Bronchial epithelial cell (primary cell): Measurements from ENCODE around the gene SPATA16. TPM values are rescaled to one million over a fixed set of nuclear protein-coding genes. Genes with fewer than 3 reads are reported as not detected.

Experiments
- DNase-seq: peaks from one replicate; pipeline ENCODE4 v3.0.0-alpha.2; 2010; ENCODE audit warnings: low read depth
- FAIRE-seq: peaks from 2 replicates; lab custom pipeline; 2011; peaks lifted over from hg19 to GRCh38; lab: Jason Lieb, UNC
- H3K27me3 ChIP-seq: 2 replicates; pipeline ENCODE4 v1.5.1; 2011; ENCODE audit warnings: low read length; ENCODE audit not compliant: control insufficient read depth, insufficient read depth
- H3K36me3 ChIP-seq: 2 replicates; pipeline ENCODE4 v1.5.1; 2011; ENCODE audit warnings: low read length; ENCODE audit not compliant: control insufficient read depth, insufficient read depth
- H3K4me3 ChIP-seq: 2 replicates; pipeline ENCODE4 v1.5.1; 2011; ENCODE audit warnings: mild to moderate bottlenecking, low read depth, low read length, control low read depth
- CTCF ChIP-seq: IDR thresholded peaks from 2 replicates; pipeline ENCODE4 v1.5.1; 2011; ENCODE audit warnings: mild to moderate bottlenecking, moderate library complexity, low read length, control low read depth, inconsistent platforms; ENCODE audit not compliant: insufficient read depth, severe bottlenecking
- total RNA-seq: library from RNA; depleted of rRNA; stranded (reverse); fragments of >200 nt; gene quantifications from 2 replicates; pipeline ENCODE4 v1.2.1, GENCODE V29; 2014

The SPATA16 gene
- total RNA-seq, 1 donor from 2014 or later: not detected

- DNase-seq (no peak), FAIRE-seq (no peak)
- no peaks in the 10 kb centered on the region for H3K27me3 ChIP-seq
- no peak overlapping the region for H3K4me3 ChIP-seq
- TF ChIP-seq CTCF: no peak
- H3K36me3 ChIP-seq: no peaks in the 10 kb centered on the region
These were observed 131.6 kb downstream of the SPATA16 start for GRCh38 chr3:173009410-173009809.

- DNase-seq: no peak
- Histone ChIP-seq H3K4me3 (no peak overlapping the region), H3K36me3 (no peaks in the 10 kb centered on the region), H3K27me3 (no peaks in the 10 kb centered on the region)
- TF ChIP-seq CTCF: no peak
- FAIRE-seq: no peak
These were observed 132.1 kb downstream of the SPATA16 start for GRCh38 chr3:173008978-173009377.

GRCh38 chr3:173007079-173007723, 133.8 kb downstream of the SPATA16 start:
- FAIRE-seq (no peak), DNase-seq (no peak)
- no peak overlapping the region for H3K4me3 ChIP-seq
- TF ChIP-seq CTCF: no peak
- no peaks in the 10 kb centered on the region for H3K27me3 ChIP-seq
- H3K36me3 ChIP-seq: no peaks in the 10 kb centered on the region

GRCh38 chr3:173006006-173006405, 135.0 kb downstream of the SPATA16 start:
- no peak for DNase-seq
- no peak for FAIRE-seq
- no peak for TF ChIP-seq CTCF
- H3K36me3 ChIP-seq: no peaks in the 10 kb centered on the region
- H3K4me3 ChIP-seq: no peak overlapping the region
- no peaks in the 10 kb centered on the region for H3K27me3 ChIP-seq

- TF ChIP-seq CTCF: no peak
- FAIRE-seq (no peak), DNase-seq (no peak)
- Histone ChIP-seq H3K27me3 (no peaks in the 10 kb centered on the region), H3K36me3 (no peaks in the 10 kb centered on the region), H3K4me3 (no peak overlapping the region)
These were observed 136.4 kb downstream of the SPATA16 start for GRCh38 chr3:173004681-173005080.

- DNase-seq: no peak
- no peak for TF ChIP-seq CTCF
These were observed 137.1 kb downstream of the SPATA16 start for GRCh38 chr3:173003956-173004355.

More at GRCh38 chr3:173003956-173004355, 137.1 kb downstream of the SPATA16 start:
- FAIRE-seq: no peak
- H3K27me3 ChIP-seq: no peaks in the 10 kb centered on the region
- no peak overlapping the region for H3K4me3 ChIP-seq
- H3K36me3 ChIP-seq: no peaks in the 10 kb centered on the region
